Muscle layer of duodenum (tissue), 2 donors: ENCODE data around the gene BCR.
A peak's percentile ranks its signal among the peaks of the same experiment; 100 is the strongest.
"Not testable (repeated sequence)": the region's sequence is repeated elsewhere in the genome, so short reads cannot be mapped to it uniquely, and the experiment has no call there.

ENCODE experiments used
- H3K27ac ChIP-seq: one replicate; pipeline ENCODE4 v1.7.0; 2013; ENCODE audit warnings: mild to moderate bottlenecking, low read length
- H3K27me3 ChIP-seq: one replicate; pipeline ENCODE4 v1.7.0; 2013; ENCODE audit warnings: low read depth, mild to moderate bottlenecking, control low read depth, low read length
- H3K36me3 ChIP-seq, 2 donors: one replicate each; pipeline ENCODE4 v1.7.0; 2013; ENCODE audit warnings: low read length in 2 of 2, control low read depth in 1 of 2, mild to moderate bottlenecking in 1 of 2; ENCODE audit not compliant: insufficient read depth in 2 of 2, control insufficient read depth in 1 of 2
- H3K4me1 ChIP-seq, 2 donors: one replicate each; pipeline ENCODE4 v1.7.0; 2013; ENCODE audit warnings: low read length in 2 of 2, mild to moderate bottlenecking in 2 of 2, control low read depth in 1 of 2, moderate library complexity in 1 of 2; ENCODE audit not compliant: insufficient read depth in 2 of 2, control insufficient read depth in 1 of 2
- H3K4me3 ChIP-seq, 2 donors: one replicate each; pipeline ENCODE4 v1.7.0; 2013; ENCODE audit warnings: low read length in 2 of 2, low read depth in 1 of 2, mild to moderate bottlenecking in 1 of 2
- H3K9me3 ChIP-seq, 2 donors: one replicate each; pipeline ENCODE4 v1.7.0; 2013; ENCODE audit warnings: low read length in 2 of 2, control low read depth in 1 of 2, mild to moderate bottlenecking in 1 of 2; ENCODE audit not compliant: control insufficient read depth in 1 of 2
- donor health status: healthy.

The BCR gene

DNA sequence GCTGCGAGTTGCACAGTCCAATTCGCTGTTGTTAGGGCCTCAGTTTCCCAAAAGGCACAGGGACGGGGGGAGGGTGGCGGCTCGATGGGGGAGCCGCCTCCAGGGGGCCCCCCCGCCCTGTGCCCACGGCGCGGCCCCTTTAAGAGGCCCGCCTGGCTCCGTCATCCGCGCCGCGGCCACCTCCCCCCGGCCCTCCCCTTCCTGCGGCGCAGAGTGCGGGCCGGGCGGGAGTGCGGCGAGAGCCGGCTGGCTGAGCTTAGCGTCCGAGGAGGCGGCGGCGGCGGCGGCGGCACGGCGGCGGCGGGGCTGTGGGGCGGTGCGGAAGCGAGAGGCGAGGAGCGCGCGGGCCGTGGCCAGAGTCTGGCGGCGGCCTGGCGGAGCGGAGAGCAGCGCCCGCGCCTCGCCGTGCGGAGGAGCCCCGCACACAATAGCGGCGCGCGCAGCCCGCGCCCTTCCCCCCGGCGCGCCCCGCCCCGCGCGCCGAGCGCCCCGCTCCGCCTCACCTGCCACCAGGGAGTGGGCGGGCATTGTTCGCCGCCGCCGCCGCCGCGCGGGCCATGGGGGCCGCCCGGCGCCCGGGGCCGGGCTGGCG is at the start of gene BCR:
TSS of gene BCR (plus strand) at position 209 of the 592 bp plus-strand sequence. CDS start 452 bp downstream, outside the sequence.
- Histone ChIP-seq H3K27me3 (no peaks in the 10 kb centered on the region), H3K36me3 (no peaks in the 10 kb centered on the region), H3K4me3 (peak within 1 kb of the TSS; percentile 65 to 76), H3K27ac (peak within 1 kb of the TSS; percentile 56), H3K9me3 (peaks cover 0 to 8% of the 10 kb centered on the region in 2 donors), H3K4me1 (peaks cover 13 to 54% of the 10 kb centered on the region in 2 donors)

DNA sequence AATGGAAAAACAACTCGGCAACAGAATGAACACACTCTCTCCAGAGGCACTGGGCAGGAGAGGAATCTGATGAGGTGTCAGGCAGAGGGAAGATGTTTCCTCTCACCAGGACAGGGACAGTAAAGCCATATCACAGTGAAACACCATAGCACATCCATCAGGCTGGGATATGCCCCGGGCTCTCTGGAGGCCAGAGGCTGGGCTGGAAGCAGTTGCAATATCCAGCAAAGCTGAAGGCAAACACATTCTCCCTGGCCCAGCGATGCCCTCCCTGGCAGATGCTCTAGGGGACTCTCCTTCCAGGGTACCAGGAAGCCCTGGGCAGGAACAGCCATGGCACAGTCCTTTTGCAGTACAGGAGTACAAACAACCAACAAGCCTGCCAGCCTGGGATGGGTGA is 49.6 kb upstream of the BCR start:
- H3K9me3 ChIP-seq = no peaks in the 10 kb centered on the region
- no peaks in the 10 kb centered on the region for H3K27me3 ChIP-seq
- peaks cover 0 to 5% of the 10 kb centered on the region in 2 donors for H3K4me1 ChIP-seq
- H3K36me3 ChIP-seq = no peaks in the 10 kb centered on the region
- no peak overlapping the region for H3K27ac ChIP-seq
- H3K4me3 ChIP-seq = no peak overlapping the region

DNA sequence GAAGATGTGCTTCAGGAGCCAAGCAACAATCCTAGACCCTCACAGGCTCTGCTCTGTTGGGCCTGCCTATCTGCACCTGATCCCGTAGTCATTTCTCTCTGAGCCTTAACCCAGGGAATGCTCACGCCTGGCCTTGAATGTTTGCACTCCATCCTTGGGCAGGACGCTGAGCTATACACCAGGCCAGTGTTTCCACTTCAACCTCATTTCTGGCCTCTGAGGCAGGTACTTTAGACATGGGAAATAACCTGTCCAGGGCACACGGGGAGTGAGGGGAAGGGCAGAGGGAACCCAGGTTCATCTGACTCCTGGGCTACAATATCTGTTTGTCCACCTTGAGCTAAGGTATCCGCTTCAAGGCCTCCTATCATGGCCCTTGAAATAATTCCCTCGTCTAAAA is 48.4 kb upstream of the BCR start:
- Histone ChIP-seq H3K36me3 (no peaks in the 10 kb centered on the region), H3K4me1 (peaks cover 0 to 5% of the 10 kb centered on the region in 2 donors), H3K27me3 (no peaks in the 10 kb centered on the region), H3K9me3 (no peaks in the 10 kb centered on the region), H3K27ac (no peak overlapping the region), H3K4me3 (no peak overlapping the region)

GRCh38 chr22:23132376-23133091 is 47.8 kb upstream of the BCR start:
- Histone ChIP-seq H3K27me3 (no peaks in the 10 kb centered on the region), H3K4me1 (peaks cover 0 to 5% of the 10 kb centered on the region in 2 donors), H3K27ac (no peak overlapping the region), H3K36me3 (no peaks in the 10 kb centered on the region), H3K9me3 (no peaks in the 10 kb centered on the region), H3K4me3 (no peak overlapping the region)

GRCh38 chr22:23133922-23134321 is 46.4 kb upstream of the BCR start:
- no peaks in the 10 kb centered on the region for H3K36me3 ChIP-seq
- no peak overlapping the region for H3K4me3 ChIP-seq
- H3K27me3 ChIP-seq = no peaks in the 10 kb centered on the region
- no peaks in the 10 kb centered on the region for H3K4me1 ChIP-seq
- H3K27ac ChIP-seq = no peak overlapping the region
- no peaks in the 10 kb centered on the region for H3K9me3 ChIP-seq

DNA sequence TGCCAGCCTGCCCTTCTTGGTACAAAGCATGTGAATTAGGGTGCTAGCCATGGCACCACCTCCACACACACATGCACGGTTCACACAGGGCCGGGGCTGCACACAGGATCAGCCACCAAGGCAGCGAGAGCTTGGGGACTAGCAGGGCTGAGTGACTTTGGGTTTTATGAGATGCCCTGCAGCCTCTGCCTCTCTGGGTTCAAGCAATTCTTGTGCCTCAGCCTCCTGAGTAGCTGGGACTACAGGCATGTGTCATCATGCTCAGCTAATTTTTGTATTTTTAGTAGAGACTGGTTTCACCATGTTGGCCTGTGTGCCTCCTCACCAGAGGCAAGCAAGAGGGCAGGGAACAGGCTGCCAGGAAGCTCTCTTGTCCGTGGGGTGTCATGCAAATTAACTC is 43.3 kb upstream of the BCR start:
- not testable (repeated sequence) for H3K27ac ChIP-seq, H3K36me3 ChIP-seq, H3K4me1 ChIP-seq, H3K9me3 ChIP-seq, H3K4me3 ChIP-seq, H3K27me3 ChIP-seq

GRCh38 chr22:23137468-23137867 is 42.8 kb upstream of the BCR start:
- Histone ChIP-seq H3K9me3 (no peaks in the 10 kb centered on the region), H3K27ac (no peak overlapping the region), H3K36me3 (no peaks in the 10 kb centered on the region), H3K4me1 (peaks cover 4 to 12% of the 10 kb centered on the region in 2 donors), H3K4me3 (no peak overlapping the region), H3K27me3 (no peaks in the 10 kb centered on the region)

DNA sequence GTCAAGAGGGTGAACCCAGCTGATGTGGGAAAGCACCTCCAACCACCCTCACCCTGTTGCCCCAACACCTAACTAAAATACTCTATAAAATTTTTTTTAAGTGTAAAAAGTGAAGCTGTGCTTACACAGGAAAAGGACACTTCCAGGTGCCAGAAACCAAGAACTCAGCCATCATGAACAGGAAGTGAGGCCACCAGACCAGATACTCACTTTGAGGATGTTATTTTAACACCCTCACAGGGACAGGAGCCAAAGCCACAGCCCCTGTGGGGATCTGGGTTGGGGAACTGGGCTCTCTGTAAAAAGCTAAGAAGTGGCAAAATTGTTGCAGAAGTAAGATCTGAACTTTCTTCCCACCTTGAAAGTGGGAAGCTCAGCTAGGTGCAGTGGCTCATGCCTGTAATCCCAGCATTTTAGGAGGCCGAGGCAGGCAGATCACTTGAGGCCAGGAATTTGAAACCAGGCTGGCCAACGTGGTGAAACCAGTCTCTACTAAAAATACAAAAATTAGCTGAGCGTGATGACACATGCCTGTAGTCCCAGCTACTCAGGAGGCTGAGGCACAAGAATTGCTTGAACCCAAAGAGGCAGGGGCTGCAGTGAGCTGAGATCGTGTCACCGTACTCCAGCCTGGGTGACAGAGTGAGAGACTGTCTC is 42.3 kb upstream of the BCR start:
- no peaks in the 10 kb centered on the region for H3K36me3 ChIP-seq
- H3K4me1 ChIP-seq = peaks cover 4 to 13% of the 10 kb centered on the region in 2 donors
- H3K27me3 ChIP-seq = no peaks in the 10 kb centered on the region
- no peaks in the 10 kb centered on the region for H3K9me3 ChIP-seq
- H3K4me3 ChIP-seq = no peak overlapping the region
- H3K27ac ChIP-seq = no peak overlapping the region

GRCh38 chr22:23138584-23139435 is 41.5 kb upstream of the BCR start:
- peaks cover 4 to 13% of the 10 kb centered on the region in 2 donors for H3K4me1 ChIP-seq
- no peak overlapping the region for H3K27ac ChIP-seq

DNA sequence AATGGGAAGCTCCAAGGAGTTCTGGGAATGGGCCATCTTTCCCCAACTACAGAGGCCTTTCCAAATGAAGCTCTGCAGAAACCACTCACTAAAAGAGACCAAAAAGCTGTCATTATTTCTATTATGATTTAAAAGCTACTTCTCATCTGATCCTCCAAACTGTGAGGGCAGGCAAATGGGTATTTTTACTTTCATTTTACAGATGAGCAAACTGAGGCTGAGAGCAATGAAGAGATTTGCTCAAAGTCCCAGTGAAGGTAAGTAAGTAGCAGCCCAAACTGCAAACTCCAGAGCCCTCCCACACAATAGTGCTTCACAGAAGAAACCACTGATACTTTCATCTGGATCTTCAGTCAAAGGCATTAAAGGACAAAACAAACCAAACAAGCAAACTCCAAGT is 39.9 kb upstream of the BCR start:
- H3K27ac ChIP-seq = no peak overlapping the region
- peaks cover 4 to 13% of the 10 kb centered on the region in 2 donors for H3K4me1 ChIP-seq
- H3K9me3 ChIP-seq = no peaks in the 10 kb centered on the region
- H3K27me3 ChIP-seq = no peaks in the 10 kb centered on the region
- no peaks in the 10 kb centered on the region for H3K36me3 ChIP-seq
- H3K4me3 ChIP-seq = no peak overlapping the region

More at GRCh38 chr22:23138584-23139435, 41.5 kb upstream of the BCR start:
- Histone ChIP-seq H3K36me3 (no peaks in the 10 kb centered on the region), H3K27me3 (no peaks in the 10 kb centered on the region), H3K4me3 (no peak overlapping the region), H3K9me3 (no peaks in the 10 kb centered on the region)
